Lower leg skin (tissue), 3 donors: Measurements from ENCODE around the gene HSD17B10.

Source experiments
- CTCF ChIP-seq, 3 donors: fragments of 450-650 bp; IDR thresholded peaks; one replicate each; pipeline ENCODE4 v1.5.1; 2016; ENCODE audit warnings: antibody characterized with exemption in 3 of 3, mild to moderate bottlenecking in 3 of 3, moderate library complexity in 2 of 3
- POLR2A ChIP-seq, 2 donors: fragments of 450-650 bp; IDR thresholded peaks; one replicate each; pipeline ENCODE4 v1.6.1; 2016 to 2017; ENCODE audit warnings: antibody characterized with exemption in 2 of 2, mild to moderate bottlenecking in 1 of 2, moderate library complexity in 1 of 2

DNA sequence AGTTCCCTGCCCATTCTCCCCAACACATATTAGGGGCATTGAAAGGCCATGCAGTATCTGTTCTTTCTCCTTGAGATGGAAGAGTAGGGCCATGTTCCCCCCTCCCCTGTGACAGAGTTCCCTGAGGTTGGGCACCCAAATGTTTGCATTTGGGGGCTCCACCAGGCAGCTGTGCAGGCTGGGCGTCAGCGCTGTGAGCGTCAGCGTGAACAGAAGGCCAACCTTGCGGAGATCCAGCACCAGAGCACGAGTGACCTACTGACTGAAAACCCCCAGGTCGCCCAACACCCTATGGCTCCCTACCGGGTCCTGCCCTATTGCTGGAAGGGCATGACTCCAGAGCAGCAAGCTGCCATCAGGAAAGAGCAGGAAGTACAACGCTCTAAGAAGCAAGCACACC, 3.9 kb downstream of the HSD17B10 start:
- TF ChIP-seq CTCF (IDR thresholded peaks at IDR 0.05) (no peak), POLR2A (IDR thresholded peaks at IDR 0.05) (no peak)
